Activated CD4-positive, alpha-beta T cell treated with anti-CD3 and anti-CD28 coated beads, Interleukin-2, amount 50 U/mL, for 16 hours (primary cell): Measurements from ENCODE around the gene C11orf24.
A peak's percentile ranks its signal among the peaks of the same experiment; 100 is the strongest.
"Not testable (repeated sequence)": the region's sequence is repeated elsewhere in the genome, so short reads cannot be mapped to it uniquely, and the experiment has no call there.

Experiments
- DNase-seq: peaks from one replicate; pipeline ENCODE4 v3.0.0-alpha.2; 2020

C11orf24 gene

DNA sequence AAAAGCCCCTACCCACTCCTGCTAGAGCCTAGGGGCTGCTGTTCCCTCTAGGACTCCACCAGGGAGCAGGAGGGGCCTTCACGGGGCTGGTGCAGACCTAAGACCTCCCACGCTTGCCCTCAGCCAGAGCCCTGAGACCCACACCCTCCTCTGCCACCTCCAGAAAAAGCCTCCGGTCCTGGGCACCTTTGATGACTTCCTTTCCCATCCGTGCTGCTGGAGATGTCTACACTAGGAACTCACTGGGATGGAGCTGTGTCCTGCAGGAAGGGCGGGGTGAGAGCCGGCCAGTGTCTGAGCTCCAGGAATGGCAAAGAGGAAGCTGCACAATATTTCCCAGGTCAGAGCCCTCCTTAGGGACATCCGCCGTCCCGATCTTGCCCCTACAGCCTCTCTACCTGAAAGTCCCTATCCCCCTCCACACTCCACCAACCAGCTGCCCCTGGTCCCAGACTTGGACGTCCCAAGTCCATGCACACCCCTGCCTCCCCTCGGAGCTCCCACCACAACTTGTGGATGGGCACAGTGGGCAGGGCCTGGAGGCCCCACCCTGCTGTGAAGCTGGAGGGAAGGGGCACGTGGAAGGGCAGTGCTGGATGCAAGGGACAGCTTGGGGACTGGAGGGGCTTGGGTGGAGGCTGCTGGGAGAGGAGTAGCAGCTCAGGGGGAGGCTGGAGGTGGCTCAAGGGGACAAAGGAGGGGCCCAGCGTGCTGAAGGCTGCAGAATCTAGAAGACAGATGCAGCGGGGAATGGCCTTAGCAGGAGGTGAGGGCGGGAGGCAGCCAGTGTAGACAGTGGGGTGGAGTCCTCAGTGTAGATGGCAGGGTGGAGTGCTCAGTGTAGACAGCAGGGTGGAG lies 27.1 kb upstream of the C11orf24 start:
- DNase-seq: no peak

DNA sequence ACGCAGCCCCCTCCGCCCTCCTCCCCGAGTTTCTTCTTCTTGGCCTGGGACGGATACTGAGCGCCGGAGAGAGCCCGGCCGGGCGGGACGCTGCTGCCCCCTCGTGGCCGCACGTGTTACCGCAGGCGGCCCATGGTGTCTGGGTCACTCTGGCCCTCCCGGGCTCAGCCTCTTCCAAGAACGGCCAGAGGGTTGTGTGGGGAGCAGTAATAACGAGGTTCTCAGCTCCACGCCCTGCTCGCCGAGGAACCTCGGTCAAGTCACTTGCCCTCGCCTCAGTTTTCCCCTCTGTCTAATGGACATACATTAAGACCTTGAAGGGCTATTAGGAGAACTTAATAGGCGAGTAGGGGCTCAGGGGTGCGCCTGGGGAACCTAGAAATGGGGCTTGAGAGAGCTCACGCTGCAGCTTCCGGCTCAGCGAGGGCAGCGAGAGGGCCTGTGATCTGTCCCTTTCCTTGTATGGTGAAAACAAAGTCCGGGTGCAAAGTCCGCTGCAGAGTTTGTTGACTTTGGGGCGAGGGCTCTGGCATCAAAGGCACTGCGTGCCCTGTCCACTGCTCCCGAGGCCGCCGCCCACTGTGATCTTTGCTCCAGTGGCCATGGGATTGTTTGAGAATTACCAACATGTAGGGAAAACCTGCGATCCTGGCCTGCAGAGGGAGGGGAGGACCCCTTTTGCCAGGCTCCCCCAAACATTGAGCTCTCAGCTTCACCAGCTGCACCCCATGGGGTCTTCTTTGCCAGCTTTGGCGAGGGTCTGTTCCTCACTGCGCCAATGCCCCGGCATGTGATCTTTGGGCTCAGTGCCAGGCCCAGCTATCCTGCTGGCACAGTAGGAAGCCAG lies 26.3 kb upstream of the C11orf24 start:
- DNase-seq: peak; percentile 74

DNA sequence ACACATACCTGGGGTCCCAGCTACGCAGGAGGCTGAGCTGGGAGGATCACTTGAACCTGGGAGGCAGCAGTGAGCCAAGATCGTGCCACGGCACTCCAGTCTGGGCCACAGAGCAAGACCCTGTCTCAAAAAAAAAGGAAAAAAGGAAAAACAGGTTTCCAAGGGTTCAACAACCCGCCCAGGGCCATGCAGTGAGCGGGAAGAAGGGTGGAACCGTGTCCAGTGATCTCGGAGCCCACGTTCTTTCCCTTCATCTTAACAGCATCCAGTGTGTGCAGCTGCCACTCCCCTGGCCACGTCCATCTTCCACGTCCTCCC lies 25.7 kb upstream of the C11orf24 start:
- DNase-seq: no peak

DNA sequence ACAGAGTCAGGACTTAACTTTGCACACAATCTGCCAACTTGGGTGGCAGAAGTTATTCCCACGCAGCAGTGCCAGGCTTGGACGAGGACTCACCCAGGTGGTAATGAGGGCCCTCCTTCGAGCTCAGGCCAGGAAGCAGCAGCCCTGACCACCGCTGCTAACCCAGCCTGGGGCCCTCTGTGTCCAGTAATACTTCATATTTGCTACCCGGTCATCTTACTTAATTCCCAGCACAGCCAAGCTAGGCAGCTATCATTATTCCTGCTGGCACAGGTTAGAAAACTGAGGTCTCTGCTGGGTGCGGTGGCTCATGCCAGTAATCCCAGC lies 25.2 kb upstream of the C11orf24 start:
- DNase-seq: no peak

DNA sequence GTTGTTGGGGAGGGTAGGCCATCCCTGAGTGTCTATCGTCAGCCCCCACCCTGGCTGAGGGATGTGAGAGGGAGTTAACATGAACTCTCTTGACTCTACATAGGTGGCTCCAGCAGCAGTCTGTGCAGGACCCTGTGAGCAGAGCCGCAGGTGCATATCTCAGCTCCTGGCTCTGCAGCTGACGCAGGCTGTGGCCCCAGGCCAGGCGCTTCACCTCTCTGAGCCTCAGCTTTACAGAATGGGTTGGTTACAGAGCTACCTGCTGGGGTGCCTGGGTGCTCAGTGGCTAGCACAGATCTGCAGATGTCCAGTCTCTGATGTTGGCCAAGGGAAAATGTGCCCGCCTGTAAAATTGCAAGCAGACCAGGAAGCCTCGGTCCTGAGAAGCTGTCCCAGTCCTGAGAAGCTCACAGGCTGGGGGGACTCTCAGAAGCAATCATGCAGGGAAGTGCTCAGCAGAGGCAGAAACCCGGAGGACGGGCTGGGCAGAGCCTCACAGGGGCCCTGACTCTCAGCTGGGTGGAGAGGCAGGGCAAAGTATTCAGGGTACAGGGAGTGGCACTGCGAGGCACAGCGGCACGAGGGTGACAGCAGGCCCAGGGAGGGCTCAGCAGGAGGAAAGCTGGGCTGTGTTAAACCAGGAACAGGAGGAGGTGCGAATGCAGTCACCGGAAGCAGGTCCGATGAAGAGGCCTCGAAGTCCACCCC lies 24.7 kb upstream of the C11orf24 start:
- DNase-seq: no peak

DNA sequence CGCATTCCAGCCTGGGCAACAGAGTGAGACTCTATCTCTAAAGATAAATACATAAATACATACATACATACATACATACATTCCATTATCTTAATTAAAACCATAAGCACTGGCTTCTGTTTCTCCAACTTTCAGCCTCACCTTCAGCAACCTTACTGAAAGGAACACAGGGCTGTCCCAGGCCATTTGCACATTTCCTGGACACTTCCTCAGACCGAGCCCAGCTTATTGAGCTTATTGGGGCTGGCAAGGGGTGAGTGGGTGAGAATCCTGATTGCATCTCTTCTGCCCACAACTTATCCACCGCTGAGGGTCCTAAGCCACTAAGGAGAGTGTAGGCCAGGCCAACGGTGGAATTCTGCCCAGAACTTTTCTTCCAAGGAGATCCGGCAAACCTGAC lies 24.2 kb upstream of the C11orf24 start:
- DNase-seq: no peak

DNA sequence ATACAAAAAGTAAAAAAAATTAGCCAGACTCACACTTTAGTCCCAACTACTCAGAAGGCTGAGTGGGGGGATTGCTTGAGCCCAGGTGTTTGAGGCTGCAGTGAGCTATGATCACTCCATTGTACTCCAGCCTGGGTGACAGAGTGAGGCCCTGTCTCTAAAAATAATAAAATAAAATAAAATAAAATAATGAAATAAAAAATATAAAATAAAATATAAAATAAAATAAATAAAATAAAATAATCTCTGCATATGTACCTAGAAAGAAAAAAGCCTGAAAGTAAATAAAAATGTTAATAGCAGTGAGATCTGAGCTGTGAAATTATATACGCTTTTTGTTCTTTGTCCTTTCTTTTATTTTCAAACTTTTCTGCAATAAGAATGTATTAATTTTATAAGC lies 23.5 kb upstream of the C11orf24 start:
- DNase-seq: no peak

DNA sequence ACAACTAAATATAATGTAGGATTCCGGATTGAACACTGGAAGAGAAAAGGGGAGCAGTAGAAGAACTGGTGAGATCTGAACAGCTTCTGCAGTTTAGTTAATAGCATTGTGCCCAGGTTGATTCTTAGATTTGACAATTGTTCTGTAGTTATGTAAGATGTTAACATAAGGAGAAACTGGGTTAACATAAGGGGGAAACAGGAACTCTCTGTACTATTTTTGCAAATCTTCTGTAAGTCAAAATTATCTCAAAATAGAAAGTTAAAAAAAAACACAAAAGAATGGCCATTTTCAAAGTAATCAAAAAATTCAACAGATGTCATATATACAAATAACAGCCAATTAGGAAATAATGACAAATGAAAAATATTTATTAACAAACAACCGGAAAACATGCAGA lies 21.9 kb upstream of the C11orf24 start:
- no peak for DNase-seq

DNA sequence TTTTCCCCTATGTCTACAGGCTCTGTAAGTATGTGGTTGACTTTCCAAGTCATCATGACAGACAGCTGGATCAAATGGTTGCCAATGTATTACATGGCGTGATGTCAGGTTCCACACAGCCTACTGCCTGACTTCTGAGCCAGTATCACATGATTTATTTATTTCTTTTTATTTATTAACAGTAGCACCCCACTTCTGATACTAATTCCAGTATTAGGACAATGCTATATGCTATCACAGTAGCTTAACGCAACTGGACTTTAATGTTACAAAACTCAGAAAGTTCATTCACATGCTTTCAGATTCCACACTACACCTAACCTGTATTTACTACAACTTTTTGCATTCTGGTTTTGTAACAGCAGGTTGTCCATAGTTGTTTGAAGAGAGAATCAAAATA lies 17.7 kb upstream of the C11orf24 start:
- no peak for DNase-seq

DNA sequence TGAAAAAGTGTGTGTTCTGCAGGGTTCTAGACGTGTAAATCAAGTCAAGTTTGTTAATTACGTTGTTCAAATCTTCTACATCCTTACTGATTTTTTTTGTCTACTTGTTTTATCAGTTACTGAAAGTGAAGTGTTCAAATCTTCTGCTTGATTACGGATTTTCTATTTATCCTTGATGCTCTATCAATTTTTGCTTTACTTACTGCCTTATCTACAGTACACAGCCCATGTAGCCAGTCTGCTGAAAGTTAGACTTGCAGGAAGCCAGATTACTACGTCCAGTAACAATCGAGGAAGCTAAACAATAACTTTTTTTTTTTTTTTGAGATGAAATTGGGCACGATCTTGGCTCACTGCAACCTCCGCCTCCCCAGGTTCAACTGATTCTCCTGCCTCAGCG lies 15.6 kb upstream of the C11orf24 start:
- DNase-seq: no peak

DNA sequence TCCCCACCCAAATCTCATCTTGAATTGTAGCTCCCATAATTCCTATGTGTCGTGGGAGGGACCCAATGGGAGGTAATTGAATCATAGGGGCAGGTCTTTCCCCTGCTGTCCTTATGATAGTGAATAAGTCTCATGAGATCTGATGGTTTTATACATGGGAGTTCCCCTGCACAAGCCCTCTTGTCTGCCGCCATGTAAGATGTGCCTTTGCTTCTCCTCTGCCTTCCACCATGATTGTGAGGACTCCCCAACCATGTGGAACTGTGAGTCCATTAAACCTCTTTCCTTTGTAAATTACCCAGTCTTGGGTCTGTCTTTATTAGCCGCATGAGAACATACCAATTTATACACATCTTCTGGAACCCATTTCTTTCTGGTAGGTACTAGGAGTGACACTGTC lies 12.8 kb upstream of the C11orf24 start:
- not testable (repeated sequence) for DNase-seq

DNA sequence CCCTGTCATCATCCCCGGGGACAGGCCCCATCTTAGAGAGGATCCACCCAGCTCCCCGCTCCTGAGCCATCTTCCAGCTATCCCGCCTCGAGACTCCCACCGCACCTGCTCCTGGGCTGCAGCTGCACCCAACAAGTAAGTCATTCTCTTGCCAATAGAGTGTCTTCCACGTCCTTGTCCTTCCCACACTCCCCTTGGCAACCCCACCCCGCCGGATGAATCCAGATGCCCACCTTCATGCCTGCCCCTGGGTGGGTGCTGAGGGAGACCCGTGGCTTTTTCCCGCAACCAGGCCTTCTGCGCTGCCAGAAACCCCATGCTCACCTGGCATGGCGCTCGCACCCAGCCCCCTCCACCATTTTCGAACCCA lies 11.1 kb upstream of the C11orf24 start:
- no peak for DNase-seq

DNA sequence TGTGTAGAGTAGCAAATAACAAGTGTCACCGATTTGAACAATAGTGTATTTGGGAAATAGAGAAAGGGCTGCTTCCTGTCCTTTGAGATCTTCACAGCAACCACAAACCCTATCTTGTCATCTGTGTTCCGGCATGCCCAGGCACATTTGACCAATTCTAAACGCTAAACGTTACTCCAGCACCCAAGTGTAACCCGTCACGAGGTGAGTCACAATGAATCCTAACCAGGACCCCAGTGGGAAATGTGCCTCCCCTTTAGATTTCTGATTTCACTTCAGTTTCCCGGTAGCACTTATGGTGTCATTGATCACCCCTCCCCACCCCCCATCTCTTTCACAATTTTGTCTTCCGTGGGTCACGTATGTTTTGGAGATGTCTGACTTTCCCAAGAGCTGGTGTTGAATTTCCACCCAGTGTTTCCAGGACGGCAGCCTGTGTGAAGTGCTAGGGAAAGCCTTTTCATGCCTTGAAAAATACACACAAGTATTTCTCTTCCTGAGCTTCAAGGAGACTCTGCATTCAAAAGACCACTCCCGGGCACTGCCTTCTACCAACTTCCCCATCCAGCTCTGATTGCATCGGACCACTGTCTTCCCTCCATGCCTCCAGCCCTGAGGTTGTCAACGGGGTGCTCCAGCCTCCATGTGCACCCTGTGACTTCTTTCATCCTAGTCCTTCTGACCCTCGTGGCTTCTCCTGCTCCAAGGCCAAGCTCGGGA lies 10.5 kb upstream of the C11orf24 start:
- peak; percentile 81 for DNase-seq

DNA sequence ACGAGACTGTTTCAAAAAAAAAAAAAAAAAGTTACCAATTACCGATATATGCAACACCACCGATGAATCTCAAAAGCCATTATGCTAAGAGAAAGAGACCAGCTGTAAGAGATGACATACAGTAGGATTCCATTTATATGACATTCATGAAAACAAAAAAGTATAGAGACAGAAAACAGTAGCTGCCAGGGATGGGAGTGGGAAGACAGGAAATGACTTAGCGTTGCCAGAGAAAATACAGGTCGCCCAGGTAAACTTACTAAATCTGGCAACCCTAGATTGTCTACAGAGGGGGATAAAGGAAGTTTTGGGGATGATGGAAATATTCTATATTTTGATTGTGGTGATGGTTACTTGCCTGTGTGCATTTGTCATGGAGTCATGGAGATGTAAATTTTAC lies 7.9 kb upstream of the C11orf24 start:
- no peak for DNase-seq

DNA sequence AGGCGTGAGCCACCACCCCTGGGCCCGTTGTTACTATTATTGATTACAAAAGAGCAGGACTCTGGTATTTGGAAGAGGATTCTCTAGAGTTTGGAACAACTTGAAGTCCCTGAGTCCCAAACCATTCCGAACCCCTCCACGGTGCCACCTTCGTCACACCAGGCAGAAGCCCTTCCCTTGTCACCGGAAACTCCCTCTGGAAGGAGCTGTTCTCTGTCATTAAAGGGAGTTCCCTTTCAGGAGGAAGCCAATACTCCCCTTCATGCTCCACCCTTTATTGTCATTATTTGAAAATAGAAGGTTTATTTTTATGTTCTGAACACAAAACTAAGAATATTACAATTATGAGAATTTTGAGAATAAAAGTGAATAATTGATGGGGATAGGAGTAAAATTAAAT lies 5.1 kb upstream of the C11orf24 start:
- no peak for DNase-seq

DNA sequence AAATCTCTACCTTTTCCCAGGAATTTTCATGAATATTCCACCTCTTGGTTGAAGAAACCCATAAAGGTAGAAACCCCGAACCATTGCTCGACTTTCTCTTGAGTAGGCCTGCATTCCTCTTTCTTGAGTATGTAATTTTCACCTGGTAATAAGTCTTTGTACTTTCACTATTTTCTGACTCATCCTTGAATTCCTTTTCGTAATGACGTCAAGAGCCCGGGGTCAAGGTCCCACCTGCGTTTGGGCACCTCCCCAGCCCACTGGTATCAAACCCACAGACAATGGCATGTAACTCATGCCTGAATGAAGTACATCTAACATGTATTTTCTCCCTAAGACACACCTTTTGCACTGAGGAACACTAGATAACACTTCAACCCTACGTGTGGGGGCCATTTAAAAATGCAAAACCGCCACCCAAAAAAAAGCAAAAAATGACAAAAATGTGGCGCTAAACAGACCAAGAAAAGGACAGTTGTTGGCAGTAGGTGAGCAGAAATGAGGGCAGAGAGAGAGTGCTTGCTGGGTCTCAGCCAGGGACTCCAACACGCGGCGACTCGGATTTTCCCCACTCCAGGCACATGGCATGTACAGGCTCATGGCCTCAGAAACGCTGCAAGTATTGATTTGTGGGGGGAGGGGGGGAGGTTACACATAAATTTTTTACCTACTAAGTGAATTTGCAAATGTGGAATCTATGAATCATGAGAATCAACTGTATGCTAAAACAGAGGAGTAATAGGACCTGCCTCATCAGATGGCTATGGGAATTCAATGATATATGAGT lies 4.1 kb upstream of the C11orf24 start:
- no peak for DNase-seq

DNA sequence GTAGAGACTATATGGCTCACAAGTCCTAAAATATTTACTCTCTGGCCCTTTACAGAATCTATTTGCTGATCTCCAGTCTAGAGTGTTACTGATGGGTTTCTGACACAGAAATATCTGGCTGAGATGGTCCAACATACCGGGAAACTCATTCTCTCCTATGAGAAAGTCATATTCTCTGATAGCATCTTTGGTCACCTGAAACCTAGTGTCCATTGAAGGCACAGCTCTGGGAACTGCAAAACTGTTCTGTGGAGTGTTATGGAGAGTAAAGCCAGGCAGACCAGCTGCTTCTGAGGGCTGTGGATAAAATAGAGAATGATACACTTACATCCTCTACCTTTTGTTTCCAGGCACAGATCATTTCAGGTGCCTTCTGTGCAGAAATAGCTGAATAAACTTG lies 2.5 kb upstream of the C11orf24 start:
- DNase-seq: no peak

DNA sequence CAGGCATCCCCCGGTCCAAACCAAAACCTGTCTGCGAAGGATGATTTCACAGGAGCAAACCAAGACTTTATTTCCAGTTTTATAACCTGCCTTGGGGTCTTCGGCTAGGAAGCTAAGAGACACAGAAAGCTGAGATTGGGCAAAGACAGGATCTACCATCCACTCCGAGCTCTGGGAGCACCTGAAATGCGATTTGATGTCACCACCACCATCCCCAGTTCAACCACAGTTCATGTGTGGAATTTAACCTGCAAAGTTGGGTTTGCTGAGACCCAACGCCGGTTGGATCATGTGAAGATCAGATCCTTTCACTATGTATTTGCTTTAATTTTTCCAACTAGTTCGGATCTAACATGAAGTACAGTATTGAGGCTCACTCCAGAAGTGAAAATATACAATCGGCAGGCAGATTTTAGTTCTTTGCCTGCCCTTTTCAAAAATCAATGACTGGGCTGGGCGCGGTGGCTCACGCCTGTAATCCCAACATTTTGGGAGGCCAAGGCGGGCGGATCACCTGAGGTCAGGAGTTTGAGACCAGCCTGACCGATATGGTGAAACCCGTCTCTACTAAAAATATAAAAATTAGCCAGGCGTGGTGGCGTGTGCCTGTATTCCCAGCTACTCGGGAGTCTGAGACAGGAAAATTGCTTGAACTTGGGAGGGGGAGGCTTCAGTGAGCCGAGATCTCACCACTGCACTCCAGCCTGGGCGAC lies 1.4 kb upstream of the C11orf24 start:
- DNase-seq: no peak

DNA sequence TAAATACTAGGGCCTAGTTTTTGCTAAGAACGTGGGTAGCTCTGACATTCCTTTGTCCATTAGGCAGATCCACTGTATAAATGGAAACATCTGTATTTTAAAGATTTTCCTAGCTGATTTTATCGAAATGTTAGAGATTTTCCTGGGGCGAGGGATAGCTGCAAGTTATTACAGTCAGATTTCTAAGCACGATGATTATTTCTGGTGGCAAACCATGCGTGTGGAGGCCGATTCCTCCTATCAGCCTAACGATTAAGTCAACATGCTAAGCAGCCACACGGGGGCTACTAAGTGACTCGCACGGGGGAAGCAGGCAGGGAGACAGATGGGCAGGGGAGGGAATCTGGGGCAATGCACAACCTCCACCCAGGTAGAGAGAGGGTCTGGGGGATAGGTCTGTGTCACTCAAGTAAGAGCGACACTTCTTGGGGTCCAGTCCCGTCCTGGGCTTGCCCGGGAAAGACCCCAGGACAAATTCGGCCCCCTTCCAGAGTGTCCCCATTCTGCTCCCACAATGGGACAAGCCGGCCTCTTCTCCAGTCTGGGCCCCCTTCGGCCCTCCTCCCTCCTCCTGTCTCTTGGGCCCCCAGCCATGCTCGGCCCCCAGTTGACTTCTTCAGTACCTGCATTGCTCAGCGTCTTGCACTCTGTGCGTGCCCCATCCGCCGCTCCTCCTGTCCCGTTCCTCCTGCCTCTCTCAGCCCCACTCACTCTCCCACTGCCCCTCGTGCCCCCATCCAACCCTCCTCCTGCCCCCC lies 571 bp downstream of the C11orf24 start:
- DNase-seq: peak; percentile 68

DNA sequence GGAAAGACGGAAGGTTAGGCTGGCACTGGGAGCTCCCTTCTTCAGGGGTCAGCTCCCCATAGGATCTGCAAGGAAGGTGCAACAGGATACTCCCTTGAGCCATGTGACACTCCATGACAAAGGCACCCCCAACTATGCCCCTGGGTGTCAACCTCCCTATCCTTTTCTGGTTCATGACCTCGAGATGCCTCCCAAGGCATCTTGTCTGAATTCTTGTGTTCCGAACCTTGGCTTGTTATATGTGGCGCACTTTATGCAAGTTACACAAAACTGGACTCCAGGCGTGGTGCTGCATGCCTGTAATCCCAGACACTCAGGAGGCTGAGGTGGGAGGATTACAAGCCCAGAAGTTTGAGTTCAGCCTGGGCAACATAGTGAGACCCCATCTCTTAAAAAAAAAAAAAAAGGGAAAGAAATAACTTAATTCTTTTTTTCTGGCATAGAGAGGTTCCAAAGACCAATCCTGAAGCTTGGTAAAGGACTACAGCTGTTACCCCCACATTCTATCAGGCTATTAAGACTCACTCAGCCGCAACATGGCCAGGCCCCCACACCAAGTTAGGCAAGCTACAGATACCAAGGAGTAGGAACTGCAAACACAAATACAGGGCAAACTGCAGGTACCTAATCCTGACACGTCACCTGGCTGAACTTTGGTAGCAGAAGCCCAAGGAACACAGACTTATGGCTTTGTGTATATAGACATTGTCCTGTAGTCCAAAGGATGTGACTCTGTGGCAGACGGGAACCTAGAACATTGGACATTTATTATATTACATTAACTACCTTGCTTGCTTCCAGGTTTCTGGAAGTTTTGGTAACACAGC lies 1.4 kb downstream of the C11orf24 start:
- no peak for DNase-seq
